HK-2 (cell line): Measurements from ENCODE around the gene GPD1L.
"Not testable (repeated sequence)": the region's sequence is repeated elsewhere in the genome, so short reads cannot be mapped to it uniquely, and the experiment has no call there.

Experiments used
- DNase-seq: peaks from one replicate; pipeline ENCODE4 v3.0.0-alpha.2; 2018; ENCODE audit not compliant: unreplicated experiment

Gene GPD1L

DNA sequence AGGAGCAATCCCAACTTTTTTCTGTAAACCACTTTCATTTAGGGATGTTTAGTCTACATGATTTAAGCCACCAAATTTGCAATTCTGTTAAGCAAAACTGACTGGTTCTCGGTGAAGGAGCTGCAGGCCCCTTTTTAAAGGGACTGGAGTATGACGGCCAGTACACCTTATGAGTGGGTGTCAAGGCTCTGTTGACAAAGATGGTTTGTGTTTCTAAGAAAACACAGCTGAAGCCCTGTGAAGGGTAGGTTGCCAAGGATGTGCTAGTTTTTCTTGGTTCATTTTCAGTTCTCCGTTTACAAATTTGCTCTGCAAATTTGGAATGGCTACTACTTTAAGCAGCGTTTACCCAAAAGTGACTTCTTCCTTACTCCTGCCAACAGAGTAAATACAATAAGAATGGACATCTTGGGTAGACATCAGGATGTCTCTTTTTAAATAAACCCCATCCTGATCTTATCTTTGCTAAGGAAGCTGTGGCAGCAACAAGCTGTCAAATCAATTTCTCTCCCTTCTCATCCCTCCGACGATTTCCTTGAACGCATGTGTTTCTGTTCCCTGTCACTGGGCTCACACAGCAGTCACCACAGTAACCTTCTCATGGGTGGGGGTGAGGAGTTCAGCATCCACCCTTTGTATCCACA is 73.8 kb downstream of the GPD1L start:
- no peak for DNase-seq

DNA sequence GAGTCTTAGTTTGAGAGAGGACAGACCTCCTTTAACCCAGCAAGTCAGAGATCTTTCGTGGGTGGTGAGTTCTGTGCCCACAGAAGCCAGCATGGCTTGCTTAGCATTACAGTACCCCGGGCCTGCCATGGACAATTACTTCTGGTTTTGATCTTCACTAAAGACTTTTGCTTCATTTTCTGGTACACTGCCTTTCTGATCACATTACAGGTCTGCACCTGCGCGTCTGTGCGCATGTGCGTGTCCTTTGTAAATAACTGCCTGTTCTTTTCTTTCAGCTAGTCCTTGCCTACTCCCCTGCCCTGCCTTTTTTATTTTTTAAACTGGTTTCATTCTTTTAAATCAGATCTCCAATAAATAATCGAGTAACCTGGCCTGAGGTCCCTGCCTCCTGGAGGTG is 74.9 kb downstream of the GPD1L start:
- no peak for DNase-seq

DNA sequence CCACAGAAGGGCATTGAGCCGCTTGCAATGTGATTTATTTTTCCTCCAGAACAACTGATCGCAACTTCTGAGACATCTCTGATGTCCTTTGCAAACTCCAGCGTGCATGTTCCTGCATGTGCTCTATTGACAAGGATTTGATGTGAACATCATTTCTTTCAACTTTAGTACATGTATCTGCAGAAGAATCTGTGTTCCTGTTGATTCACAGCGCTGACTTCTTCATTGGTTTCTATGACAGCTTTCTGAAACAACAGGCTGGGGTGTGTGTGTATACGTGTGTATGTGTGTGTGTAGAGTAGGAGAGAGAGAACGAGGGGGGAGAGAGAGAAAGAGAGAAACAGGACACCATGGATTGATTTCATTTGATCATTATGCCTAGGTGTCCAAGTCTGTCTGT is 75.4 kb downstream of the GPD1L start:
- no peak for DNase-seq

DNA sequence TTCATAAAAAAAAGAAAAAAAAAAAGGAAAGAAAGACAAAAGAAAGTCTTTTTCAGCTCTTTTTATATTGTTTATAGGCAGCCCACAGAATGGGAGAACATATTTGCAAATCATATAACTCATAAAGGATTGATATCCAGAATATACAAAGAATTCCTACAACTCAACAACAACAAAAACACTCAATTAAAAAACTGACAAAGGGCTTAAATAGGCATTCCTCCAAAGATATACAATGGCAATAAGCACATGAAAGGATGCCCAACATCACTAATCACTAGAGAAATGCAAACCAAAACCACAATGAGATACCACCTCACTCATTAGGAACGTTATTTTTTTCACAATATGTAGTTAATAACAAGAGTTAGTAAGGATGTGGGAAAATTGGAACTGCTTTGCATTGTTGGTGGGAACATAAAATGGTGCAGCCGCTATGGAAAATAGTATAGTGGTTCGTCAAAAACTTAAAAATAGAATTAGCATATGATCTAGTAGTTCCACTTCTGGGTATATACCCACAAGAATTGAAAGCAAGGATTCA is 77.8 kb downstream of the GPD1L start:
- no peak for DNase-seq

DNA sequence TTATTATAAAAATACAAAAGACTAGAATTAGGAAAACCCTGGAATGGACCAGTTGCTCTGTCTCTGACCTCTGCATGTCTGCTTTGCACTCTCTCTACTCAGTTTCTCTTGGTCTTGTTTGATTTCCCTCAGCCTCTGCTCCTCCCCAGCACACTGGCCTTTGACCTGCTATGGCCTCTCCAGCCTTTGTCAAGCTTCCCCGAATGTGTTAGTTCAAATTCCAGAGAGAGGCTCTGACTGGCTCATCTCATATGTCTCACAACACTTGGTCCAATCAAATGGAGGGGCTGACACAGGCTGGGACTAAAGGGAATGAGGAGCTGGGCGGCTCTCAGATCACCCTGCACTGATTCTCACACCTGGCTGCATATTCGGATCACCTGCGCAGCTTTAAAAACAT is 79.7 kb downstream of the GPD1L start:
- DNase-seq: no peak

DNA sequence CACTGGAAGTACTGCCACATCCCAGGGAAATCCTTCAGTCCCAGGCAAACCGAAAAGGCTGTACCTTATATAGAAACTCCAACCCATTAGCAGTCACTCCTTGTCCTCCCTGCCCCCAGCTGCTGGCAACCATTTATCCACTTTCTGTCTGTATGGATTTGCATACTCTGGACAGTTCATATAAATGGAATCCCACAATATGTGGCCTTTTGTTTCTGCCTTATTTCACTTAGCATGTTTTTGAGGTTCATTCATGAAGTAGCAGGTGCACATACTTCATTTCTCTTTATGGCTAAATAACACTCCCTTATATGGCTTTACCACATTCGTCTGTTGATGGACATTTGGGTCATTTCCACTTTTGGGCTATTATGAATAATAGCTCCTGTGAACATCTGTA is 80.5 kb downstream of the GPD1L start:
- DNase-seq: no peak

DNA sequence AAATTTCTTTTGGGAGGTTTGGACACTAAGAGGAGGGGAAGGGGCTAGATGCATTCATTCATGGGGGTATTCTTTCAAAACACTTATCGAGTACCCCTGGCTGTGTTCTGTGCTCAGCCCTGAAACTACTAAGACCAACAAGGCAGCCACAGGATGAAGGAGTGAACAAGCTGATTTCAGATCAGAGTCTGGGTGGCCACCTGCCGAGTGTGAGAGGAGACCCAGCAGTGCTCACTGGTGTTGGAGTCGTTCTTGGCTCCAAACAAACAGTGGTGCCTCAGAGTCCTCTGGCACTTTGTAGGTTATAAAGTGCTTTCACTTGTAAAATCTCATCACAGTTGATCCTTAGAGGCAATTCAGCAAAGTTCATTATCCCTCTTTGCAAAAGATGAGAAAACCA is 83.3 kb downstream of the GPD1L start:
- DNase-seq: no peak

DNA sequence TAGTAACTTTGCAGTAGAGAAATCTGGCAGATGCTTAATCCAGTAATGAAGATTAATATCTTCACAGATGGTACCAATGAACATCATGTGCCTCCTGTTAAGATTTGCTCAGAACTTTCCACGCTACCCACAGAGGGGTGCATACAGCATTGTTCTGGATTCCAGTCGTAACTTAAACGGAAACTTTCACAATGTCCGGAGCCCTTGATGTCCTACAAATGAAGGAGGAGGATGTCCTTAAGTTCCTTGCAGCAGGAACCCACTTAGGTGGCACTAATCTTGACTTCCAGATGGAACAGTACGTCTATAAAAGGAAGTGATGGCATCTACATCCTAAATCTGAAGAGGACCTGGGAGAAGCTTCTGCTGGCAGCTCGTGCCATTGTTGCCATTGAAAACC is 84.1 kb downstream of the GPD1L start:
- DNase-seq: not testable (repeated sequence)

DNA sequence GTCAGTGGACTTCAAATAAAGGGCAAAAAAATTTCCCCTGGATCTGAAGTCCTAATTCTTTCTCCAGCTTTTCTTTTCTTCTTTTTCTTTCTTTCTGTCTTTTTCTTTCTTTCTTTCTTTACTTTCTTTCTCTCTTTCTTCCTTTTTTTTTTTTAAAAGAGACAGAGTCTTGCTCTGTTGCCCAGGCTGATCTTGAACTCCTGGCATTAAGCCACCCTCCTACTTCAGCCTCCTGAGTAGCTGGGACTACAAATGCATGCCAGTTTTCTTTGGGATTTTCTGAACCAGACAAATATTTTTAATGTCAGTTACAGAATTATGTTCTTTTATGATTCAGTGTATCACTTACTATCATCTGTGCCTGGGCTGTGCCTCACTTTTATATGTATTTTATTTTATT is 86.7 kb downstream of the GPD1L start:
- DNase-seq: no peak

DNA sequence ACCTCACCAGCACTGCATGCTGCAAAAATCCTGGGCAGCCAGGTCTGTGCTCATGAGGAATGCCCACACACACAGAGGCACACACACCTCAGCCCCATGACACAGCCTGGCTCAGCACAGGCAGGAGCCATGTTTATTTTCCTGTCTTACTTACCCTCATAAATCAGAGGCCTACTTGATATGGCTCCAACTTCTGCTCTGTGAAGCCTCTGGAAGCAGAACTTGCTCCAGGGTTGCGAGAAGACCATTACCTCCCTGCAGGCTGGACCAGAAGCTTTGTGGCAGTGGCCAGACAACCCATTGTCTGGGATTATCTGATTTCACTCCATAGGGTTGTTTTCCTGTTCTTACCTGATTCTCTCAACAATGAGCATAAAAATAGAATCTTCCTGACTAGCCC is 88.2 kb downstream of the GPD1L start:
- DNase-seq: no peak

DNA sequence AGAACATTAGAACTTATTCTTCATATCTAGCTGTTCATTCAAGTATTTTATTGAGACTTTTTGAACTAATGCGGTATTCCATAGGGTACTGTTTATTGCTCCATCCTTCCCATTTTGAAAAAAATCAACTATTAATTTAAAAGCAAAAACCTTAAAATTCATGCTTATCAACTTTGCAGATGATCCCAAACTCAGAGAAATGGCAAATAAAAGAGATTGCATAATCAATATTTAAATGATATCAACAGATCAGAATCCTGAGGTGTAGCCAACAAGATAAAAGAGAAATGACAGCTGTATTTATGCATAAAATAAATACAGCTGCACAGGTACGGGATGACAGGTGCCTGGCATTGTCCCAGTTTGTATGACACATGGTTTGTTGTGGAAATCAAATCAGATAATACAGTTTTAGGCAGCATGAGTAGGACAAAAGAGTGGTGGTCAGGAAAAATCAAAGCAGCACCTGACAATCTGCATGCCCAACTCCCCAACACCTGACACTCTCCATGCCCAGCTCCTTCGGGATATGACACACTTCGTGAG is 89.6 kb downstream of the GPD1L start:
- no peak for DNase-seq

DNA sequence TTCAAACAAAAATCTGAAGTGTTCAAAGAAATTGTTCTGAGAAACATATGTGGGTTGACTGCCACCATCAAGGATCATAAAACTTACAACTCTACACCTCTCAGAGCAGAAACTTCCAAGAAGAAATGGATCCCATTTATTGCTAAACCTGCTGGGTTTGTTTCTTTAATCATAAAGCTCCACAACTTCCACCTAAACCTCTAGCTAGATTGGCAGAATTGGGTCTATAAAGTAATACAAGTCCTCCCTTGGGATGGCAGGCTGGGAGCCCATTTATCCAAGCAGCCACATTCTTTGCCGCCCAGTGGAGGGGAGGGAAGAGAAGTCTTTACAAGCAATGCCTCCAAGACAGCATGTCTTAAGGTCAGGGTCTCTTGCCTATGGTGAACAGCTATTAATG is 91.6 kb downstream of the GPD1L start:
- no peak for DNase-seq

DNA sequence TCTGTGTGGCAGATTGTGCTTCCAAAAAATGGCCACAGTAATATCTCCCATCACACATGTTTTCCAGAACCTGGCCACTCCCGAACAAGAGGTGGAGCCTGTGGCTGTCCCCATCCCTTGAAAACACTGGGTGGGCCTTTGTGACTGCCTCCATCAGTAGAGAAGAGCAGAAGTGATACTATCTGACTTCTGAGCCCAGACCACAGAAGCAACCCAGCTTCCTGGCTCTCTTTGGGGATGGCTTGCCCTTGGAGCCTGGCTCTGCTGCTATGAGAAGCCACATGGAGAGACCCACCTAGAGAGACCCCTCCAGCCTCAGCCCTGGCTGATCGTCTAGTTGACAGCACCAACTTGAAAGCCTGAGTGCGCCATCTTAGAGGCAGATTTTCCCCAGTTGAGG is 92.3 kb downstream of the GPD1L start:
- no peak for DNase-seq

DNA sequence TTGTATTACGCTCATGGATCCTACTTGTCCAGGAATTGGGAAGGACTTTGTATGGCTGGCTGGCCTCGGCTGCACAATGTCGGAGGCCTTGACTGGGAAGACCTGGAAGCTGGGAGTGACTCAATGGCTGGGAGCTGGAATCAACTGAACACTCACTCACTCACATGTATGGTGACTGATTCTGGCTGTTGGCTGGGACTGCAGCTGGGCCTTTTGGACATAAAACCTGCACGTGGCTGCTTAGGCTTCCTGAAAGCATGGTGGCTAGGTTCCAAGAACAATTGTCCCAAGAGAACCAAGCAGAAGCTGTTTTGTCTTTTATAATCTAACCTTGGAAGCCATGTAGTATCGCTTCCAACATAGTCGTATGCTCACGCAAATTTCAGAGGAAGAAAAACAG is 94.1 kb downstream of the GPD1L start:
- no peak for DNase-seq

DNA sequence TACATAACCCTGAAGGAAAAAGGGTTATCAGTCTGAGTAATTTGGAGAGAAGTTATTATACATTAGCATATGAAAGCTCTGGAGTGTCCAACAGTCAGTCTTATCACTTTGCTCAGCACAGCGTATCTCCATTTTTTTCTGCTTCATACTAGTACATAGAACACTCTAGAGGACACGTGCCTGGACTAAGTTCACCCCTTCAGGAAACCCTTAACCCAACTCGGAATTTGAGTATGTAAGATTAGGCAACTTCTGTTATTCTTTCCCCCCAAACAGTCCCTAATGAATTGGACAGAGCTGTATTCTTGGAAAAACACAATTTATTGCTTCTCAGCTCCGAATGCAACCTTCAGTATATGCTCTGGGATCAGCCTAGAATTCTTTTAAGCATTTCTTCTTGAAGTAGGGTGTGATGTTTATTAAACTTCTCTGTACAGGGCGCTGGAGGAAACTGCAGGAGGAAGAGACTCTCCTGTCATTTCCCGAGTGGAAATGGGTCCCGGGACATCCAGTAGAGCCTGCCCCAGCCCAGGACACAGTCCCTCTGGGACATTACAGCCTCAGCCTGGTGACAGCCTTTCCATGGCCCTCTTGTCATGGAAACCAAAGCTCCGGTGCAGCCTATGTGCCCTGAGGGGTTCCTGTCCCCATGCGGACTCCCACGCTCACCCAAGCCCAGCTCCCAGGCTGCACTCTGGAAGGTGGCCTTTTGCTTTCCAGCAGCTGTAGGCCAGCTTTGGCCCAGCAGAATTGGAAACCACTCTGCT is 94.8 kb downstream of the GPD1L start:
- DNase-seq: no peak

DNA sequence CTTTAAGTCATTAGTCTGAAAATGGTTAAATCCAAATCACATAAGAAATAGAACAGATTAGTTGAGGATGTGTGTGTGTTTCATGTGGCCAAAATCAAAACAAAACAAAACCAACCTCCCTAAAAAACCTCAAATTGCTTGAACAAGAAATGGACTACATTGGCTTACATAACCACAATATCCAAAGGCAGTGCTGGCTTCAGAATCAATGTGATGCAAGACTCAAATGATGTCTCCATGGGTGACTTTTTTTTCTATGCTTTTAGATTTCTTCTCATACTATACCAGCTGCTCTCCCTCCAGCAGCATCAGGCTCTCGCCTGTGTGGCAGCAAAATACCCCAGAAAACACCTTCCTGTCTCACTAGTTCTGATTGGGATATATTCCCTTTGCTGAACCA is 96.1 kb downstream of the GPD1L start:
- DNase-seq: no peak

DNA sequence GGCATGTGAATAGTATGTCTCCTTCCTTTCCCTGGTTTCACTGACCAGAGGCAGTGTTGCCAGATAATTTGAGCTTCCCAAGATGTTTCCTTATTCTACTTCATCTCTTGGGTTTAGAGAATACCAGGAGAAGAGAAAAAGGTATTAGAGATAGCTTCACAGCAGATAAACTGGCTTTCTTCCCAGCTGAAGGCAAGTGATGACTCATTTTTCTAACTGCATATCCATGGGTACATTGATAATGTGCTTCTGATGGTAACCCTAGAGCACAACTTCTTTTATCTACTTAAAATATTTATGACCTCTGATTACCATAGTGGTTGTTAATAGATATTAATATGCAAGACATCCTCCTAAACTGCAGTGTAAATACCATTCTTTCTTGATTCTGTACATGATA is 97.4 kb downstream of the GPD1L start:
- no peak for DNase-seq

DNA sequence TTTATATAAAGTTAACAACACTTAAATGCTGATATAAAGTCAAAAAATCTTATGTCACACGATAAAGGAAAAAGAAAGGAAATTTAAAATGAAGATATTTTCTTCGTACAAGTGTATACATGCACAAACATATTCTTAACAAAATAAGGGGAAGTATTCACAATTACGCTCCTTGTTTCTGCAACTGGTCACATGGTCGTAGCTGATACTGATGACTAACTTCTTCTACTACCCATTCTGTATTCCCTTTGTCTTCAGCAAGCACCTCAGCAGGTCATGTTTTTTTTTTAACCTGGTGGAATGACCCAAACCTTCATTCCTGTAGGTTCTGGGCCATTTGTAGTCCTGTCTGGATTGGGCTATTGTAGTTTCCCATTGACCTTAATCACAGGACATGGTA is 102.0 kb downstream of the GPD1L start:
- DNase-seq: no peak

DNA sequence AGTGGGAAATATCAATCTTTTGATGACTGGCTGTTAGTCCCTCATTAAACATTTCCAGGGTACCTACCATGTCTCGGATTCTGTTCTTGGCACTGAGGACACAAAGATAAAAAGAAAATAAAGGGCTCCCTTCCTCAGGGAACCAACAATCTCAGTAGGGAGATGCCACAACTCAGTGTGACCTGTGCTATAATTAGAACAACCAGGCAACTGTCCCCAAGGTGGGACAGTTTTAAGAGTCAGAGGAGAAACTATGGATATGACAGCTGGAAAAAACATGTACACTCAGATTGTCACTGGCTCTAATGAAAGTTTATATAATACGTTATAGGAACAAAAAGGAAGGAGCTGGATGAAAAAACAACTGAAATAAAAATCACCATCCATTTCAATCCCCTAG is 108.8 kb downstream of the GPD1L start:
- no peak for DNase-seq

DNA sequence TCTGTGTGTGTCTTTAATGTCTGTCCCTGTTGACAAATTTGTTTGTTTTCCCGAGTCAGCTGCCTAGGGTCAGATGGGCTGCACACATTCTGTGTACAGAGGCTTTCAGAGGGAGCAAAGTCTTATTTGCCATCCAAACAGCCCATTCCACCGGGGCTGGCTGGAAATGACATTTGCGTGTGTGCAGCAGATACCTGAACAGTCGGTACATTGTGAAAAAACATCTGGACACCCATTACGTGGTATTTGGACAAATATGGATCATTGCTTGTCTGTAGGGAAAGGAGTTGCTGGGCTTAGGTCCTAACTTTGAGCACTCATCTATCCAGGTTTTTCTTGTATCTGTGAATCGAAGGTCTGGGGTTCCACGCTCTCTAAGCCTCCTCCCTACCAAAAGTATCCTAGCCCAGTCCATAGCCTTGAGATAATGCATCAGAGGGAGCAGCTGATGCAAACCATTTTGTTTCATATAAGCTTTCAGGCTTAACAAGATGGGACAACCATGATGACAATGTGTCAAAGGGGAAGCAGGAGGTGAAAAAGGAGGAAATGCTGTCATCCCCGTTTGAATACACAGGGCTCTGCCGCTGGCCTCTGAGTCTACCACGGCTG is 109.9 kb downstream of the GPD1L start:
- no peak for DNase-seq

DNA sequence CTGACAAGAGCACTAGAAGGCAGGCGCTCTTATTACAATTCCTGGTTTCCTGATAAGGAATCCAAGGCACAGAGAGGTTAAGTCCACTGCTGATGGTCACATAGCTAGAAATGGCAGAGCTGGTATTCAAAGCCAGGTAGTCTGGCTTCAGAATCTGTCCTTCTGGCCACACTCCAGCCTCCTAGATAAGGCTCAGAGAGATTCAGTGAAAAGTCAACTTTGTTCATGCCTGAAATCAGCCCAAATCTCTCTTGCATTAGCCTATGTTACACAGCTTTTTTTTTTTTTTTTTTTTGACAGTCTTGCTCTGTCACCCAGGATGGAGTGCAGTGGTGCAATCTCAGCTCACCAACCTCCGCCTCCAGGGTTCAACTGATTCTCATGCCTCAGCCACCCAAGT is 110.9 kb downstream of the GPD1L start:
- DNase-seq: no peak
